CD4-positive, alpha-beta T cell treated with Interleukin-10 for 1 hour (primary cell): Measurements from ENCODE around the gene NTN3.
"Not testable (repeated sequence)": the region's sequence is repeated elsewhere in the genome, so short reads cannot be mapped to it uniquely, and the experiment has no call there.

ENCODE experiments used
- DNase-seq: peaks from one replicate; pipeline ENCODE4 v3.0.0-alpha.2; 2020

The NTN3 gene

DNA sequence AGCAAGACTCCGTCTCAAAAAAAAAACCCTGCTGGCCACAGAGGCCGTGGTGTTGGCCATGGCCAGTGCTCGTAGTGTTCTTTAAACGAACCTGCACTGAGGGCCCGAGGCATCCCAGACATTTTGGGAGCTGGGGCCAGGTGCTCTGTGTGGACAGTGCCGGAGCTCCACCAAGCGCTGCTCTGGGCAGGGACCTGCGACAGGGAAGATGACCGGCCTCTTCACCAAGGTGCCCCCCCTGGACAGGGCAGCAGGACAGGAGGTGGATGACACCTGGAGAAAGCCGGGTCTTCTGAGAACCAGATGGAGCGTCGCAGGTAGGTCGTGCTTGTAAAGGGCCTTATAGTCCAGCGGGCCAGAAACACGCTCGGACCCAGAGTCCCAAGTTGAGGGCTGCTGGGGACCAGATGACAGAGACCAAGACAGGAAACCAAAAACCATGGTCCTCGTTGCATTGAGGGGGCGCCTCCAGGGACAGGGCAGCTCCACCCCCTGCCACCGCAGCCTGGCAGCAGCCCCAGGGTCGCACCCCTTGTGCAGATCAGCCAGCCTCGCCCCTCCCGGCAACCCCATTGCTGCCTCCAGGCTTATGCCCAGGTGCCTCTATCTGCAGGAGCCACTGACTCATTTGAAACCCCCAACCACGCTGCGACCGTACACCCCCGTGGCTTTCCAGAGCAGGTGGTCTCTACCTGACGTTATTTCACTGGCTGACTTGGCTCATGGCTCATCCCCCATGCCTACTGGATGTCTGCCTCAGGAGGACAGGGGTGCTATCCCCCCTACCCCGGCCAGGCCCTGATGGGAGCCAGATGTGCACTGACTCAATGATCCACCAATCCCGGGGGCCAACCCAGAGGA is 4.2 kb upstream of the NTN3 start:
- no peak for DNase-seq

DNA sequence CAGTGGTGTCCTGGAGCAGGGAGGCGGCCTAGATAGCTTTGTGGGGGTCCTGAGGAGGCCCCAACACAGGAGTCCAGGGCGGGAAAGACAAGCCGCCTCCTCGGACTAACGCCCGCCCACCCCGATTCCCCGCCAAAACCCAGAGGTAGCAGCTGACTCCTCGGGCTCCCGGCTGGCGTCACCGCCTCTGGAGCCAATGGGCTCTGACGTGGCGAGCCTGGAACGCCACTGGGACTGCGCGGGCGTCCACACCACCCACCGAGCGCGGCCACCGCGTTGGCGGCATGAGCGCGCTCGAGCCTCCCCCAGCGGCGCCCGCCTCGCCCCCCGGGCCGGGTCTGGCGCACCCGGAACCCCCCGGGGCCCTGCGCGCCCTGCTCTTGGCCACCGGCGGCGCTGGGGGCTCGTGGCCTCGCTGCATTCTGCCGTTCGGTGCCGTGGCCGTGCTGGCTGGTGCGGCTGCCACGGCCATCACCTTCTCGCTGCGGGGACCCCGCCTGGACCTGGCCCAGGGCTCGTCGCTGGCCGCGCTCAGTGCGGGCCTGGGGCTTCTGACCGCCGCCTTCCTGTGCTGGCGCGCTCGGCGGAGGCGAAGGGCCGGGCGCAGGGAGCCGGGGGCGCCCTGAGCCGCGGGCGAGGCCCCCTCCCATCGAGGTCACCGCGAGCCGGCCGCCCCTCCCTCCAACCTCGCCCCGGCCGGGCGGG is 3.4 kb upstream of the NTN3 start:
- DNase-seq, result no peak

DNA sequence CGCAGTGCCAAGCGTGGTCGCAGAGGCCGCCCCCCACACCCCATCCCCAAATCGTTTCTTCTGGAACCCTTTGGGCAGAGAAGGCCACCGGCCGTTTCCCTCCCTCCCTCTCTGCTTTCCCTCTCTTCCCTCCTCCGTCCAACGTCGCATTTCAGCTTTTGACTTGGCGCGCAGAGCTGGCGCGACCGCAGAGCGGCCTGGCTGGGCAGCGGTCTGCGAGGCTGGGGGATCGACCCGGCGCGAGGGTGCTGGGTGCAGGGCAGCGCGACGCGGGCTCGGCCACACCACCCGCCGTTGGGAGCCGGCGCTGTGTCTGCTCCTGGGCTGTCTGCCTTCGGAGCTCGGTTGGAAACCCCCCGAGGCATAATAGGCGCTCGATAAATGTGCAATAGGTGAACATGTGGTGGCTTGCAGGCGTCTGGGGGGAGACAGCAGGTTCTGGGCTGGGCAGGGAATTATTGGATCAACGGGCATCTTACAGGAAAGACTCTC is 2.8 kb upstream of the NTN3 start:
- DNase-seq, result no peak

DNA sequence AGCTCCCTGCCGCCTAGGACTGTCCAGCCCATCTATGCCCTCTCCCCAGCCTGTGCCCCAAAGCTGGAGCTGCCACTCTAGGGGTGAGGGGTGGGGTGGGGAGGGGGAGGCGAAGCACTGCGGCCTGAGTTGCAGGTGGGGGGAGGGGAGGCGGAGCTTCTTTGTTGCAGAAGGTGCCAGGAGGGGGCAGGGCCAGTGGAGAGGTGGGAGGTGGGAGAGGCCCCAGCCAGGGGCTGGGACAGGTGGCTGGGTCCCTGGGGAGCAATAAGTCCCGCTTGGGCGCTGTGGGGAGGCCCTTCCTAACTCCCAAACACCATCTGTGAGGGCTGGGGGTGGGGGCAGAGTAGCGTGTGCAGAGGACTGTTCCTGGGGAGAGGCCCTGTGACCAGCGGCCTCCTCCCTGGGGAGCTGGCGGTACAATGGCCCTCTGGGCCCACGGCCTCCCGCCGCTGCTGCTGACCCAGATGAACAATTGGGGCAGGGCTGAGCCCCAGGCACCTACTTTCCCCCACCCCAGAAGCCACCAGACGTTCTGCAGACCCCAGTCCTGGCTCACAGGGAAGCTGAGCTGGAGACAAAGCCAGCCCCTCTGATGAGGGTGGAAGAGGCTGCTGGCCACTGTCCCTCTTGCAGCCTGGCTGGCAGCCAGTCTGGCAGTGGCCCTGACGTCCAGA is 2.2 kb upstream of the NTN3 start:
- DNase-seq, result no peak

DNA sequence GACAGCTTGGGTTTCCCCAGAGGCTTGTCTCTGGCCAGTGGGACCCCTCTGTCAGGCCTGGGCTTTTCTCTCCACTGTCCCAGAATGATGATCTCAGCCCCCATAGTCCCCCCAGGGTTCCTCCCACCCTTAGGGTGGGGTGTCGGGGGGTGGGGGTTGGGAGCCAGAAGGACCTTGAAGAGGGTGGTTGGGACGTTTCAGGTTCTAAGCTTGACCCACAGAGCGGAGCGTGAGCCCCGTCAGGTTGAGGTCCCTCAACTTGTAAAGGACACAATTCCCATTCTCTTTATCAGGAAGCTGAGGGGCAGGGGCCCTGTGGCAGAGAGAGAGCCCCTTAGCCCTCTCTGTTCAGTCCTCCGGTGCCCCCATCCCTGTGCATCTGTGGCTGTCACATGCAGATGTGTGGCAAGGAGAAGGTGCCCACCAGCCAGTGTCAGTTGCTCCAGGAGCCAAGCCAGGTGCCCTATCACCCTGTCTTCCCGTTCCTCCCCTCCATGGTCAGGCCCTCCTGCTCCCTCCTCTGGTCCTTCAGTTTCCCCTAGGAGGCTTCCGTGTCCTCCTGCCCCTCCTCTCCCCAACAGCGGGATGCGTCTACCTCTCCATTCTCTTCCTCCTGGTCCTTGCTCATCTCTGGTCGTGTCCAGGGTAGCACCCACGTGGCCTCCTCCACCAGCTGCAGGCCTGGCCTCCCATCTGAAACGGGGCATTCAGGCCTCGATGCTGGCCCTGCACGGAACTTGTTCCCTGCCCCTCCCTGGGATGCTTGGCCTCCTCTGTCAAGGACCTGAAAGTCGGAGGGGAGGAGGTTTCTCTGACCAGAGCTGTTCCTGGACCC is 1.5 kb upstream of the NTN3 start:
- no peak for DNase-seq

DNA sequence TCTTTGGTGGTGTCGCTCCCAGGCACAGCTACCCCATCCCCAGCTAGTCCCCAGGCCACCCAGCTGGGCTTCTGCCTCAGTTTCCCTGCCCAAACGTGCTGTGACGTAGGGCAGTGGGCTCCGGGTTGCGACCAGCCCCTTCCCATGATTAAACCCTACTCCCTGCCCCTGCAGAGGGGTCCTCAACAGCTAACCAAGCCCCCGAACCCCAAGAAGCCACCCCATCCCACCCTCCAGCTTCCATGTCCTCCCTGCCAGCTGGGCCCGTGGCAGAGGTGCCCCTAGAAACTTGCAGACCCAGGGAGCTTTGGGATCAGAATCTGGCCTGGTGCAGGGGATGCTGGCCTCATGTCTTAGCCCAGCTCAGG is 879 bp upstream of the NTN3 start:
- no peak for DNase-seq

DNA sequence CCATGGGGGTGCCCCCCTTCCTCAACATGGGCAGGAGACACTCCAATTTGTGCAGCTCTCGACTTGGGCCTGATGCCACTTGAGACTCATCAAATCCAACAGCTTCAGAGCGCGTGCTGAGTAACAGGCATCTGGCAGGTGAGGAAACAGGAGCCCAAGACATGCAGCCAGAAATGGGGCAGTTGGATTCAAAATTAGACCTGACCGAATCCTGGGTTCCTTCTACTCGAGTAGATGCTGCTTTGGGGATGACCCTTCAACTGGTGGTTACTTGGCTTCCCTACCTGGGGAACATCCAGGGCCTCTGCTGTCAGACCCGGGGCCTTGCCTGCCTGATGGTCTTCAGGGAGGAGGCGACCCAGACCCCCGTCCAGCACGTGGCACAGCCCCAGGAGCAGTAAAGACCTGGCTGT is 488 bp upstream of the NTN3 start:
- DNase-seq, result no peak

DNA sequence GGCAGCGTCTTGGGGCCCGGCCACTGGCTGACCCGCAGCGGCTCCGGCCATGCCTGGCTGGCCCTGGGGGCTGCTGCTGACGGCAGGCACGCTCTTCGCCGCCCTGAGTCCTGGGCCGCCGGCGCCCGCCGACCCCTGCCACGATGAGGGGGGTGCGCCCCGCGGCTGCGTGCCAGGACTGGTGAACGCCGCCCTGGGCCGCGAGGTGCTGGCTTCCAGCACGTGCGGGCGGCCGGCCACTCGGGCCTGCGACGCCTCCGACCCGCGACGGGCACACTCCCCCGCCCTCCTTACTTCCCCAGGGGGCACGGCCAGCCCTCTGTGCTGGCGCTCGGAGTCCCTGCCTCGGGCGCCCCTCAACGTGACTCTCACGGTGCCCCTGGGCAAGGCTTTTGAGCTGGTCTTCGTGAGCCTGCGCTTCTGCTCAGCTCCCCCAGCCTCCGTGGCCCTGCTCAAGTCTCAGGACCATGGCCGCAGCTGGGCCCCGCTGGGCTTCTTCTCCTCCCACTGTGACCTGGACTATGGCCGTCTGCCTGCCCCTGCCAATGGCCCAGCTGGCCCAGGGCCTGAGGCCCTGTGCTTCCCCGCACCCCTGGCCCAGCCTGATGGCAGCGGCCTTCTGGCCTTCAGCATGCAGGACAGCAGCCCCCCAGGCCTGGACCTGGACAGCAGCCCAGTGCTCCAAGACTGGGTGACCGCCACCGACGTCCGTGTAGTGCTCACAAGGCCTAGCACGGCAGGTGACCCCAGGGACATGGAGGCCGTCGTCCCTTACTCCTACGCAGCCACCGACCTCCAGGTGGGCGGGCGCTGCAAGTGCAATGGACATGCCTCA is 773 bp downstream of the NTN3 start:
- DNase-seq, result no peak

DNA sequence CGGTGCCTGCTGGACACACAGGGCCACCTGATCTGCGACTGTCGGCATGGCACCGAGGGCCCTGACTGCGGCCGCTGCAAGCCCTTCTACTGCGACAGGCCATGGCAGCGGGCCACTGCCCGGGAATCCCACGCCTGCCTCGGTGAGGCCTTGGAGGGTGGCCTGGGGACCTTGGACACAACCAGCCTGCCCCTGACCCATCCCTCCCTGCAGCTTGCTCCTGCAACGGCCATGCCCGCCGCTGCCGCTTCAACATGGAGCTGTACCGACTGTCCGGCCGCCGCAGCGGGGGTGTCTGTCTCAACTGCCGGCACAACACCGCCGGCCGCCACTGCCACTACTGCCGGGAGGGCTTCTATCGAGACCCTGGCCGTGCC is 1.4 kb downstream of the NTN3 start:
- DNase-seq, result no peak

DNA sequence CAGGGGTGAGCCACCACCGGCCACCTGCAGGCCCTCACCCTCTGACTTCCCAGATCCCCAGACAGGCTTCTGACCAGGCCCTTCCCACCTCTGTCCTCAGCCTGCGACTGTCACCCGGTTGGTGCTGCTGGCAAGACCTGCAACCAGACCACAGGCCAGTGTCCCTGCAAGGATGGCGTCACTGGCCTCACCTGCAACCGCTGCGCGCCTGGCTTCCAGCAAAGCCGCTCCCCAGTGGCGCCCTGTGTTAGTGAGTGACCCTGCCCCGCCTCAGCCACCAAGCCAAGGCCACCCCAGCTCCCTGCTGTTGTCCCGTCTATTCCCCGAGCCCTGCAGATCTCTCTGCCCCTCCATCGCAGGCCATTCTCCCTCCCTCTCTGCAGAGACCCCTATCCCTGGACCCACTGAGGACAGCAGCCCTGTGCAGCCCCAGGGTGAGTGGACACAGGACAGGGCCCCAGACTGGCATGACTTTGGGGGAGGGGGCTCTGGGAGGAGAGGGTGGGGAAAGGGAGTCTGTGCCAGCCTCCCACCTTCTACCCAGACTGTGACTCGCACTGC is 1.9 kb downstream of the NTN3 start:
- no peak for DNase-seq

DNA sequence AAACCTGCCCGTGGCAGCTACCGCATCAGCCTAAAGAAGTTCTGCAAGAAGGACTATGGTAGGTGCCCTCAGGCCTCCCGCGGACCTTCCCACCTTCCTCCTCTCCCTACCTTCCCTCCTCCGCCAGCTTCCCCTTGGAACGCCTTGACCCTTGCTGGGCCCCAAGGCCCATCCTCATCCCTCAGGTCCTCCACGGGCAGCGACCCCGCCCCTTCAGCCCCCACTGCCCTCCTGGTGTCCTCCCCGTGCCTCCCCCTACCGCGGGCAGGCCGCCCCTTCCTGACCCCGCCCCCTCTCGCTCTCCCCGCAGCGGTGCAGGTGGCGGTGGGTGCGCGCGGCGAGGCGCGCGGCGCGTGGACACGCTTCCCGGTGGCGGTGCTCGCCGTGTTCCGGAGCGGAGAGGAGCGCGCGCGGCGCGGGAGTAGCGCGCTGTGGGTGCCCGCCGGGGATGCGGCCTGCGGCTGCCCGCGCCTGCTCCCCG is 2.4 kb downstream of the NTN3 start:
- DNase-seq, result peak; percentile 40

DNA sequence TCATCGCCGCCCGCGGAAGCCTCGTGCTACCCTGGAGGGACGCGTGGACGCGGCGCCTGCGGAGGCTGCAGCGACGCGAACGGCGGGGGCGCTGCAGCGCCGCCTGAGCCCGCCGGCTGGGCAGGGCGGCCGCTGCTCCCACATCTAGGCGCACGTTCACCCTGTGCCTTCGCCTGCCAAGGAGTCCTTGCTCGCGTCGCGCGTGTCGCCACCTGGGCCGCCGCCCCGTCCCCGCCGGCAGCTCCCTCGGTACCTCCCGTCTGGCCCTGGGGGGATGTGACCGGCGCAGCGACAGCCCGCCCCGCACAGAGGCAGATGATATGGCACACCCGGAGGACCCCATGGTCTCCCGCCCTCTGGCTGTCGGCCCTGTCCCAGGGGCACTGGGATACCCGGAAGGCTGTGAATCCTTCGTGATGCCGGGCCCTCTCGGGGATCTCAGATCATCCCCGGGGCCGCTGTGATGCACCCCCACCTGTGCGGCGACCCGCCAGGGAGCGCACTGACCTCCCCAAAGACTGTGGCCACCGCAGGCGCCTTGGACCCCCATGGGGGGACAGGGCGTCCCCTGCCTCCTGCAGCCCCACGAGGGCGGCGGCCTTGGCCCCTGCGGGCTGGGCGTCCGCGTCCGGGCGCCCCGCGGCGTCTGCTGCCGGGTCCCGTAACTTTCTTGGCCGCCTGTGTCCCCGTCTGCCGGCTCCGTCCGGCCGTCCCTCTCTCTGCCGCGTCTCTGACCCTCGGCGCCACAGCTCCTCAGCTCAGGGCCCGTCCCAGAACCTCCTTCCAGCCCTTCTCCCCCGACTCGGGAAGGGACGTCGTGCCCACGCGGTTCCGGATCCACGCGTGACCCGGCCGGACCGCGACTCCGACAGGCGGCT is 3.1 kb downstream of the NTN3 start:
- DNase-seq, result peak; percentile 68

DNA sequence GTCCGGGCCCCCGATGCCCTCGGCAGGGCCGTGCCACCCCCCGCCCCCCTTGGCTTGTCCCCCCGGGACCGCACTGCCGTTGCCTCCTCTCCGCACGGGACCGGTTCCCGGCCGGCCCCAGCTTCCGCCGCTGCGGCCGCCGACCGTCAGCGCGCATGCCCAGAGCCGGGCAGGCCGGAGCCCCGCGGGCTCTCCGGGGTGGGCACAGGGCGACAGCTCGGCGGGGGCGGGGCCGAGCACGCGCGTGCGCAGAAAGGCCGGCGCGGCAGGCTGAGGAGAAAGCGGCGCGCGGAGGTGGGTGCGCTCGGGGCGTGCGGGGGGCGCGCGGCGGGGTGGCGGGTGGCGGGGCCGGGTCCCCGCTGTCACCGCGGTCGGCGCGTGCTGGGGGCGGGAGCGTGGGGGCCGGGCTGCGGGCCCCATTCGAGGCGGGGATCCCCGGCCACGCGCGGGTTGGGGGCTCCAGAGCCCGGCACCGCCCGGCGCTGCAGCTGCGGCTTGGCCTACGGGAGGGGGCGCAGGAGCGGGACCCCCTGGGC is 3.8 kb downstream of the NTN3 start, which contains the start of gene TBC1D24:
Gene TBC1D24, plus strand, starts transcription at position 251 of the 536 bp plus-strand sequence. CDS start 21,022 bp downstream, outside the sequence.
- DNase-seq, result peak; percentile 86

DNA sequence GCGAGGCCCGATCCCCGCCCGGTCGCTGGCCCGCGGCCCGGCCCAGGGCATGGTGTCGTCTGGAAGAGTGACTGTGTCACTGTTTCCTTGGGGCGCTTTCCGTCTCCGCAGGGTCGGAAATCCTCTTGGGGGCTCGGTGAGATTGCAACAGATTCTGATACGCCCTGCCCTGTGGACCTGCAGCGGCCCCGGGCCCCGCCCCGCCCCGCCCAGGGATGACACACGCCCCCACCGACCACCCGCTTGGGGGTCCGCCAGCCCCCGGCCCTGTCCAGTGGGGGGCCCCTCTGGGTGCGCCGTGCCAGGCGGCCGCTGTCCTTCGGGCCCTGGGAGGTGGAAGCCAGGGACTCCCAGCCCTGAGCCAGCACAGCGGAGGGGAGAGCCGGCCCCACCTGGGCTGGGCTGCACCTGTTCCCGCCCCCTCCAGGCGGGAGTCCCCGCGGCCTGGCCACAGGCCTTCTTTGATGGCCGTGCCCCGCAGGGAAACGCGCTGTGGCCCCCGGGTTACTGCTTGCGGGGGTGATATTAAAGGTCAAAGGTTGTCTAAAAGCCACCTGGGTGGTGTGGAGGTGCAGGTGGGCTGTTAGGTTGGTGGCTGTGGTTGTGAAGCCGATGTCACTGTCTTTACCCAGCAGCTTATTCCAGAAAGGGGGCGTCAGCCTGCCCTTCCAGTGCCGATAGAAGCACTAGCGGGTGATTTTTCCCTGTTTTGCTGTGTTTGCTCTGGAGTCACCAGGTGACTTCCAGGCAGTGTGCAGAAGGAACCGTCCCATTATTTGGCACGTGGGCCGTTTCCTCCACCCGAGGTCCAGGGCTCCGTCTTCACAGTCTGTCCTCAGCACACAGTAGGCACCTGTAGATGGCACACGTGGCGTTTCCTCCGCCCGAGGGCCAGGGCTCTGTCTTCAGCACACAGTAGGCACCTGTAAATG is 4.6 kb downstream of the NTN3 start:
- peak; percentile 37 for DNase-seq

DNA sequence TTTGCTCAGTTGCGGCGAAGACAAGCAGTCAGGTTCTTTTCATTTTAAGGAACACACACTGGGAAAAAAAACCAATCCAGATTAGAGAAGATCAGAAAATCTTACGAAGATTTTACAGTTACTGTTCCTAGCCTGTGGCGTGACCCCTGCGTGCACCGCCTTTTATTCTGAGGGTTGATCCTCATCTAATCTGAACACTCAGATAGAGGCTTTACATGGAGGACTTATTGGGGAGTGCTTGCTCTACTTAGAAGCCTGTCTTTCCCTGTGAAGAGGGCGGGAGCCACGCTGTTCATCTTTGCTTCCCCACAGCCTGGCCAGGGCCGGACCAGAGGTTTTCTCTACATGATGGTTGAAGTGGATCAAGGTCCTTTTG is 5.2 kb downstream of the NTN3 start:
- no peak for DNase-seq

DNA sequence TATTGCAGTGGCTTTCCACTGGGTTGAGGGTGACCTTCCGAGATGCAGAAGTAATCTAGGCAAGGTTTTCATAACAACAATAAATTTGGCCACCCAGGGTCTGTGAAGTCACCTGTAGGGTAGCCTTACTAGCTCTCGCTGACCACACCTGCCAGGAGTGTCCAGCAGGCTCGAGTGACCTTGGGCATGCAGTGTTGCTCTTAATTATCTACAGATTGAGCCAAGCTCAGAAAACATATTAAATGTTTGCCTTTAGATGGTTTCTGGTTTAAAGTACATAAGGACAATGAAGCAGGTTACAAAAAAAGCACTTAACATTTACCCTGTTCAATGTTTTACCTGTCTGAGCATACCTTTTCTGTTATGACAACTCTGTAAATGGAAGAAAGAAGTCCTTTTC is 5.6 kb downstream of the NTN3 start:
- no peak for DNase-seq

DNA sequence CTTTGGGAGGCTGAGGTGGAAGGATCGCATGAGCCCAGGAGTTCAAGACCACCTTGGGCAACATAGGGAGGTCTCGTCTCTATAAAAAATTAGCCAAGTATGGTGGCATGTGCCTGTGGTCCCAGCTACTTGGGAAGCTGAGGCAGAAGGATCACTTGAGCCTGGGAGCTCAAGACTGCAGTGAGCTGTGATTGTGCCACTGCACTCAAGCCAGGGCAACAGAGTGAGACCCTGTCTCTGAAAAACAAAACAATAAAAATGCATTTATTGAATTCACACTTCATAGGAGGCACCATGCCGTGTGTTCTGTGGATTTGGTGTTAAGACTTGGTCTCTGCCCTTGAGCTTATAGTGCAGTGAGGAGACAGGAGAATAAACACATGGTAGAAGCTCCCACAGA is 6.2 kb downstream of the NTN3 start:
- no peak for DNase-seq

DNA sequence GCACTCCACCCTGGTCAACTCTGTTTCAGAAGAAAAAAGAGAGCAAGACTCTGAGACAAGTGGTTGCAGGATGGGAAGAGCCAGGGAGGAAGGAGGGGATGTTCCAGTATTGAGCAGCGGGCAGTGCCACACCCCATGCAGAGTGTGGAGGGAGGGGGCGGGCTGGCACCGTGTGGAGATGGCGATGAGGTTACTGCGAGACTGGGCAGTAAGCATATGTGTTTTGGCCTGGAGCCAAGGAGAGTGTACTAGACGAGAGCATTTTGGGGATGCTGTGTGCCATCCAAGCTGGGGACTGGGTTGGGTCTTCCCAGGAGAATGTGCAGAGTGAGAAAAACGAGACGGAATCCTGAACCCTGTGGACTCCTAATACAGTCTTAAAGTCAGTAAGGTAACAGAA is 7.2 kb downstream of the NTN3 start:
- DNase-seq, result no peak

DNA sequence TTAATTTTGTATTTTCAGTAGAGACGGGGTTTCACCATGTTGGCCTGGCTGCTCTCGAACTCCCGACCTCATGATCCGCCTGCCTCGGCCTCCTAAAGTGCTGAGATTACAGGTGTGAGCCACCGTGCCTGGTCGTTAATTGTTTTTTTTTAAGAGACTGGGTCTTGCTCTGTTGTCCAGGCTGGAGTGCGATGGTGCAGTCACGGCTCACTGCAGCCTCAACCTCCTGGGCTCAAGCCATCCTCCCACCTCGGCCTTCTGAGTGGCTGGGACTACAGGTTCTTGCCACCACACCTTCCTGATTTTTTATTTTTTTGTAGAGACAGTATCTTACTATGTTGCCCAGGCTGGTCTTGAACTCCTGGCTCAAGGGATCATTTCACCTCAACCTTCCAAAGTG is 8.9 kb downstream of the NTN3 start:
- DNase-seq, result not testable (repeated sequence)
